GM21528 (cell line): ENCODE results near the gene TEX48.

Source experiments
- ATAC-seq: cut with Tn5 transposase; IDR thresholded peaks from one replicate; pipeline ENCODE4 v1.9.1; 2021; ENCODE audit warnings: mild to moderate bottlenecking, moderate library complexity; ENCODE audit not compliant: unreplicated experiment, low FRiP score

The TEX48 gene

GRCh38 chr9:114626415-114627020 is 55.5 kb downstream of the TEX48 start:
- no peak for ATAC-seq

GRCh38 chr9:114624677-114625076 is 57.3 kb downstream of the TEX48 start:
- no peak for ATAC-seq

GRCh38 chr9:114621975-114622609 is 59.9 kb downstream of the TEX48 start:
- ATAC-seq, result no peak

GRCh38 chr9:114621561-114621960 is 60.4 kb downstream of the TEX48 start:
- ATAC-seq, result no peak

GRCh38 chr9:114619191-114619761 is 62.7 kb downstream of the TEX48 start:
- ATAC-seq, result peak; percentile 71

- peak; percentile 53 for ATAC-seq
Measured at GRCh38 chr9:114616684-114617520, 65.1 kb downstream of the TEX48 start.
